KMS-11 (cell line): ENCODE measurements around the gene BPGM.

ENCODE experiments used
- H2AFZ ChIP-seq: fragments of 200-600 bp; sonication (generic); 2 replicates; pipeline ENCODE4 v1.6.1; 2016; ENCODE audit warnings: antibody characterized with exemption, mixed run types, low read depth
- H3K27ac ChIP-seq: fragments of 200-600 bp; sonication (generic); 2 replicates; pipeline ENCODE4 v1.6.1; 2016; ENCODE audit warnings: mild to moderate bottlenecking, mixed run types
- H3K27me3 ChIP-seq: fragments of 200-600 bp; sonication (generic); 2 replicates; pipeline ENCODE4 v1.6.1; 2017; ENCODE audit warnings: mild to moderate bottlenecking, low read depth, mixed run types, moderate library complexity; ENCODE audit not compliant: insufficient read depth
- H3K36me3 ChIP-seq: fragments of 200-600 bp; sonication (generic); 2 replicates; pipeline ENCODE4 v1.6.1; 2017; ENCODE audit warnings: mild to moderate bottlenecking, mixed run types; ENCODE audit not compliant: insufficient read depth
- H3K4me1 ChIP-seq: fragments of 200-600 bp; sonication (generic); 2 replicates; pipeline ENCODE4 v1.6.1; 2016; ENCODE audit warnings: mild to moderate bottlenecking, low read depth, mixed run types; ENCODE audit not compliant: poor library complexity, severe bottlenecking
- H3K4me2 ChIP-seq: fragments of 200-600 bp; sonication (generic); 2 replicates; pipeline ENCODE4 v1.7.0; 2016; ENCODE audit warnings: mild to moderate bottlenecking, mixed run types
- H3K4me3 ChIP-seq: fragments of 200-600 bp; sonication (generic); IDR thresholded peaks from 2 replicates; pipeline ENCODE4 v1.6.1; 2017; ENCODE audit warnings: low read depth, low read length, mixed read lengths; ENCODE audit not compliant: insufficient read depth
- H3K79me2 ChIP-seq: fragments of 200-600 bp; sonication (generic); 2 replicates; pipeline ENCODE4 v1.6.1; 2016; ENCODE audit warnings: low read depth, mixed run types; ENCODE audit not compliant: insufficient read depth
- H3K9ac ChIP-seq: fragments of 200-600 bp; sonication (generic); 2 replicates; pipeline ENCODE4 v1.6.1; 2016; ENCODE audit warnings: mild to moderate bottlenecking, mixed run types
- H4K20me1 ChIP-seq: fragments of 200-600 bp; sonication (generic); 2 replicates; pipeline ENCODE4 v1.6.1; 2016; ENCODE audit warnings: mild to moderate bottlenecking, mixed run types; ENCODE audit not compliant: insufficient read depth
- CTCF ChIP-seq: fragments of 200-600 bp; sonication (generic); conservative IDR thresholded peaks from 2 replicates; pipeline ENCODE4 v1.6.1; 2017; ENCODE audit warnings: low read depth, mild to moderate bottlenecking, antibody characterized with exemption, low read length, moderate library complexity, mixed read lengths

Gene BPGM

GRCh38 chr7:134691546-134692343, 45.1 kb downstream of the BPGM start:
- no peaks in the 10 kb centered on the region for H3K79me2 ChIP-seq
- H3K27ac ChIP-seq = no peak overlapping the region
- no peak overlapping the region for H2AFZ ChIP-seq
- no peak overlapping the region for H3K4me3 ChIP-seq
- no peaks in the 10 kb centered on the region for H3K4me1 ChIP-seq
- H3K4me2 ChIP-seq = no peak overlapping the region
- H3K27me3 ChIP-seq = no peaks in the 10 kb centered on the region
- no peak overlapping the region for H3K9ac ChIP-seq
- TF ChIP-seq CTCF = no peak
- H4K20me1 ChIP-seq = no peaks in the 10 kb centered on the region
- H3K36me3 ChIP-seq = no peaks in the 10 kb centered on the region

GRCh38 chr7:134692344-134692705, 45.7 kb downstream of the BPGM start:
- Histone ChIP-seq H3K79me2 (no peaks in the 10 kb centered on the region), H3K4me1 (no peaks in the 10 kb centered on the region), H2AFZ (no peak overlapping the region), H3K4me3 (no peak overlapping the region), H3K36me3 (no peaks in the 10 kb centered on the region), H3K9ac (no peak overlapping the region), H4K20me1 (no peaks in the 10 kb centered on the region), H3K27ac (no peak overlapping the region), H3K27me3 (no peaks in the 10 kb centered on the region), H3K4me2 (no peak overlapping the region)
- TF ChIP-seq CTCF = no peak

GRCh38 chr7:134693256-134693655, 46.6 kb downstream of the BPGM start:
- H3K79me2 ChIP-seq = no peaks in the 10 kb centered on the region
- no peak overlapping the region for H3K4me3 ChIP-seq
- no peak for TF ChIP-seq CTCF
- H3K27me3 ChIP-seq = no peaks in the 10 kb centered on the region
- no peak overlapping the region for H3K4me2 ChIP-seq
- H3K9ac ChIP-seq = no peak overlapping the region
- no peaks in the 10 kb centered on the region for H3K4me1 ChIP-seq
- H3K27ac ChIP-seq = no peak overlapping the region
- H2AFZ ChIP-seq = no peak overlapping the region
- H4K20me1 ChIP-seq = no peaks in the 10 kb centered on the region
- no peaks in the 10 kb centered on the region for H3K36me3 ChIP-seq

GRCh38 chr7:134694299-134694698, 47.6 kb downstream of the BPGM start:
- no peaks in the 10 kb centered on the region for H3K36me3 ChIP-seq
- H3K79me2 ChIP-seq = no peaks in the 10 kb centered on the region
- peak; percentile 55 for TF ChIP-seq CTCF
- H3K4me2 ChIP-seq = no peak overlapping the region
- no peak overlapping the region for H3K27ac ChIP-seq
- no peaks in the 10 kb centered on the region for H3K27me3 ChIP-seq
- H2AFZ ChIP-seq = no peak overlapping the region
- H4K20me1 ChIP-seq = no peaks in the 10 kb centered on the region
- H3K4me3 ChIP-seq = no peak overlapping the region
- no peak overlapping the region for H3K9ac ChIP-seq
- no peaks in the 10 kb centered on the region for H3K4me1 ChIP-seq
